Upper lobe of left lung (tissue), 6 donors: ENCODE results near the gene DCANP1. TPM values are rescaled to one million over a fixed set of nuclear protein-coding genes. Genes with fewer than 3 reads are reported as not detected.

ENCODE experiments used
- ATAC-seq, 2 donors: fragments of 200-7000 bp; cut with Tn5 transposase; one replicate each; pipeline ENCODE4 v1.9.1; 2022; ENCODE audit warnings: mild to moderate bottlenecking in 2 of 2, moderate library complexity in 2 of 2; ENCODE audit not compliant: low FRiP score in 2 of 2
- DNase-seq, 2 donors: peaks; one replicate each; pipeline ENCODE4 v3.0.0-alpha.2; 2019 to 2020
- H3K27ac ChIP-seq, 4 donors: fragments of 200-600 bp; sonication (generic); one replicate each; pipeline ENCODE4 v1.5.1; 2016 to 2019
- H3K27me3 ChIP-seq, 4 donors: fragments of 200-600 bp; sonication (generic); one replicate each; pipeline ENCODE4 v1.5.1; 2017 to 2019
- H3K36me3 ChIP-seq, 4 donors: fragments of 200-600 bp; sonication (generic); one replicate each; pipeline ENCODE4 v1.5.1; 2016 to 2019
- H3K4me1 ChIP-seq, 4 donors: fragments of 200-600 bp; sonication (generic); one replicate each; pipeline ENCODE4 v1.5.1; 2018 to 2019
- H3K4me3 ChIP-seq, 4 donors: fragments of 200-600 bp; sonication (generic); one replicate each; pipeline ENCODE4 v1.5.1; 2017 to 2019; ENCODE audit warnings: mild to moderate bottlenecking in 2 of 4, moderate library complexity in 1 of 4
- H3K9me3 ChIP-seq, 4 donors: fragments of 200-600 bp; sonication (generic); one replicate each; pipeline ENCODE4 v1.5.1; 2018 to 2019
- EP300 ChIP-seq, 4 donors: sonication (generic); formaldehyde crosslinking; IDR thresholded peaks; one replicate each; pipeline ENCODE4 v1.5.1; 2017; ENCODE audit warnings: antibody characterized with exemption in 4 of 4, control low read depth in 2 of 4
- POLR2A ChIP-seq, 4 donors: fragments of 450-650 bp; IDR thresholded peaks; one replicate each; pipeline ENCODE4 v1.5.1; 2016 to 2017; ENCODE audit warnings: antibody characterized with exemption in 4 of 4, mild to moderate bottlenecking in 2 of 4
- POLR2AphosphoS5 ChIP-seq, 2 donors: sonication (generic); formaldehyde crosslinking; IDR thresholded peaks; one replicate each; pipeline ENCODE4 v1.5.1; 2017; ENCODE audit warnings: antibody characterized with exemption in 2 of 2
- WGBS, 2 donors: methylation state at CpG; one replicate each; pipeline ENCODE4 v1.1.5; 2017 to 2018; 5-methylcytosine and 5-hydroxymethylcytosine counted together
- total RNA-seq, 6 donors: library from RNA; depleted of rRNA in 4 of 6; stranded (reverse); fragments of >200 nt in 4 of 6; gene quantifications; one replicate each; pipeline versions ENCODE4 v1.1.0 to v1.2.1, GENCODE V29; 2016 to 2021
- TF ChIP-seq, protein P1 (sequence below), 6 experiments: fragments of 450-650 bp in 4 of 6; fragments of 200-600 bp in 2 of 6; sonication (generic) in 2 of 6; IDR thresholded peaks; one replicate each; pipeline ENCODE4 v1.5.1; 2016 to 2019; ENCODE audit warnings: antibody characterized with exemption in 6 of 6
- donor health status: DM: no; HTN: no; CAD: no; lungs with moderate emphysema.
- donor health status: DM: no; HTN: yes; CAD: no; lungs with severe emphysema.

DCANP1 gene
- total RNA-seq, 6 donors from 2014 or later = 0.11 to 1.0 (median 0.27) TPM; not detected in 2

DNA sequence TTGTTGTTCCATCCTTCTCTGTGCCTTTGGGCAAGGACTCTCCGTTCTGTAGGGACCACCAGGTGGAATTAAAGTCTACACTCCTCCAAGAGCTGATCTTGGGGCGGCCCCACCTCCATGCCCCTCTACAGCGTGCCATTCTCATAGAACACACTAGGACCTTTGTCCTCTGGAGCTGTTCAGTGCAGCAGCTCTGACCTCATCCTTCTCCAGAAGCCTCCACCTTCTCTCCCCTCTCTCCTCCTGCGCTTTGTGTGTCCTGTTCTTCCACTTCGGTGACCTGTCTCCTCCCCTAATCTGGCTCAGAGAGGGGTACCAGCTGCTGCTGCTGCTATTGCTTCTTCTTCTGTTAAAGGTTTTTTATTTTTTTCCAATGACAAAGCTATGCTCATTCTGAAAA lies 46.3 kb downstream of the DCANP1 start:
- no peaks in the 10 kb centered on the region for H3K36me3 ChIP-seq
- ATAC-seq = no peak
- H3K9me3 ChIP-seq = no peaks in the 10 kb centered on the region
- no peaks in the 10 kb centered on the region for H3K27me3 ChIP-seq
- 64 to 73% methylated on average over 5 of the region's 5 CpGs for WGBS, 2 donors
- no peak overlapping the region for H3K4me3 ChIP-seq
- peaks cover 22 to 36% (median 26%) of the 10 kb centered on the region in 4 donors for H3K4me1 ChIP-seq
- no peak for DNase-seq
- H3K27ac ChIP-seq = no peak overlapping the region
- TF ChIP-seq POLR2A (IDR thresholded peaks at IDR 0.05) = no peak
- TF ChIP-seq, protein P1, sequence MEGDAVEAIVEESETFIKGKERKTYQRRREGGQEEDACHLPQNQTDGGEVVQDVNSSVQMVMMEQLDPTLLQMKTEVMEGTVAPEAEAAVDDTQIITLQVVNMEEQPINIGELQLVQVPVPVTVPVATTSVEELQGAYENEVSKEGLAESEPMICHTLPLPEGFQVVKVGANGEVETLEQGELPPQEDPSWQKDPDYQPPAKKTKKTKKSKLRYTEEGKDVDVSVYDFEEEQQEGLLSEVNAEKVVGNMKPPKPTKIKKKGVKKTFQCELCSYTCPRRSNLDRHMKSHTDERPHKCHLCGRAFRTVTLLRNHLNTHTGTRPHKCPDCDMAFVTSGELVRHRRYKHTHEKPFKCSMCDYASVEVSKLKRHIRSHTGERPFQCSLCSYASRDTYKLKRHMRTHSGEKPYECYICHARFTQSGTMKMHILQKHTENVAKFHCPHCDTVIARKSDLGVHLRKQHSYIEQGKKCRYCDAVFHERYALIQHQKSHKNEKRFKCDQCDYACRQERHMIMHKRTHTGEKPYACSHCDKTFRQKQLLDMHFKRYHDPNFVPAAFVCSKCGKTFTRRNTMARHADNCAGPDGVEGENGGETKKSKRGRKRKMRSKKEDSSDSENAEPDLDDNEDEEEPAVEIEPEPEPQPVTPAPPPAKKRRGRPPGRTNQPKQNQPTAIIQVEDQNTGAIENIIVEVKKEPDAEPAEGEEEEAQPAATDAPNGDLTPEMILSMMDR (IDR thresholded peaks at IDR 0.05) = no peak
- no peak for TF ChIP-seq POLR2AphosphoS5 (IDR thresholded peaks at IDR 0.05)
- TF ChIP-seq EP300 (IDR thresholded peaks at IDR 0.05) = no peak

DNA sequence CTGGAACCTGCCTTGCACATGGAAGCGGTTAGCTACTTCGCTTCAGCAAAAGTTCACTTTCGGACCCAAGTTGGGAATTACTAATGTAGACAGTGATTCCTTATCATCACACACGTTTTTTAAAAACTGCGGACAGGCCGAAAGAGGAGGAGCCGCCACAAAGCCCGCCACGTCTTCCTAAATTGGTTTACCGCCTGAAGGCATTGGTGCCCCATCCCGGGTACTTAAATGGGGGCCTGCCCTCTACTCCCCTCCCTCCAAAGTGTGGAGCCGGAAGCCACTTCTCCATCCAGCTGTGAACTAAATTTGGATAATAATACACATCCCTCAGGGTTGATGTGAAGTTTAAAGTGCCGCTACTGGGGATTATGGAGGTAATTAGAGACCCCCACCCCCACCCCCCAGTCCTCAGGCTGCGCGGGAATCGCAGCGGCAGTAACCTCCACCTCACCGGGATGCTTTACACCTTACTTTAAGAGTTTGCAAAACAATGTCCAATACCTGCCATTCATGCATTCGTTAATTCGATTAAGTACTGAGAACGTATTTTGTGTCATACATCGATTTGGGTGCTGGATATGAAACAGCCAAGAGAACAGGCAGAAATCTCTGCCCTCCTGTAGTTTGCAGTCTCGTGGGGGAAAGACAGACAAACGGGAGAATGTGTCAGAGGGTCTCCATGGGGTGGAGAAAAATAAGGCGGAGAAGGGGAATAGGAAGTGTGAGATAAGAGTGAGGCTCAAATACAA lies 47.2 kb downstream of the DCANP1 start:
- H3K4me3 ChIP-seq = peak overlapping the region in 3 of 4 donors; percentile 85 to 97 (median 88)
- peaks cover 30 to 45% (median 35%) of the 10 kb centered on the region in 4 donors for H3K4me1 ChIP-seq
- no peaks in the 10 kb centered on the region for H3K9me3 ChIP-seq
- no peaks in the 10 kb centered on the region for H3K27me3 ChIP-seq
- TF ChIP-seq POLR2A (IDR thresholded peaks at IDR 0.05) (no peak), EP300 (IDR thresholded peaks at IDR 0.05) (no peak), POLR2AphosphoS5 (IDR thresholded peaks at IDR 0.05) (no peak)
- TF ChIP-seq, protein P1 (IDR thresholded peaks at IDR 0.05) = no peak
- H3K36me3 ChIP-seq = no peaks in the 10 kb centered on the region
- peak overlapping the region; percentile 88 to 96 (median 89) for H3K27ac ChIP-seq
- DNase-seq = no peak
- WGBS, 2 donors = 39 to 46% methylated on average over 22 to 25 of the region's 25 CpGs
- ATAC-seq = no peak

GRCh38 chr5:135398855-135399793 lies 48.0 kb downstream of the DCANP1 start, which contains the start of gene MACROH2A1:
TSS of gene MACROH2A1 (minus strand) at chr5:135399231. CDS start at chr5:135389093, 10,138 bp downstream.
- TF ChIP-seq EP300 (IDR thresholded peaks at IDR 0.05) (peak in 1 of 4 donors; percentile 40), POLR2AphosphoS5 (IDR thresholded peaks at IDR 0.05) (peak; percentile 82 to 91), POLR2A (IDR thresholded peaks at IDR 0.05) (peak; percentile 41 to 98 (median 83))
- TF ChIP-seq, protein P1 (IDR thresholded peaks at IDR 0.05) = peak in 5 of 6 experiments; percentile 11 to 57 (median 18)
- Histone ChIP-seq H3K27me3 (no peaks in the 10 kb centered on the region), H3K27ac (peak within 1 kb of the TSS; percentile 88 to 96 (median 89)), H3K9me3 (no peaks in the 10 kb centered on the region), H3K4me3 (peak within 1 kb of the TSS; percentile 75 to 97 (median 86)), H3K4me1 (peaks cover 38 to 53% (median 42%) of the 10 kb centered on the region in 4 donors), H3K36me3 (no peaks in the 10 kb centered on the region)
- WGBS, 2 donors = 0 to 1% methylated on average over 4 to 57 of the region's 109 CpGs
- ATAC-seq (peak; percentile 94 to 97), DNase-seq (peak; percentile 93 to 98)

DNA sequence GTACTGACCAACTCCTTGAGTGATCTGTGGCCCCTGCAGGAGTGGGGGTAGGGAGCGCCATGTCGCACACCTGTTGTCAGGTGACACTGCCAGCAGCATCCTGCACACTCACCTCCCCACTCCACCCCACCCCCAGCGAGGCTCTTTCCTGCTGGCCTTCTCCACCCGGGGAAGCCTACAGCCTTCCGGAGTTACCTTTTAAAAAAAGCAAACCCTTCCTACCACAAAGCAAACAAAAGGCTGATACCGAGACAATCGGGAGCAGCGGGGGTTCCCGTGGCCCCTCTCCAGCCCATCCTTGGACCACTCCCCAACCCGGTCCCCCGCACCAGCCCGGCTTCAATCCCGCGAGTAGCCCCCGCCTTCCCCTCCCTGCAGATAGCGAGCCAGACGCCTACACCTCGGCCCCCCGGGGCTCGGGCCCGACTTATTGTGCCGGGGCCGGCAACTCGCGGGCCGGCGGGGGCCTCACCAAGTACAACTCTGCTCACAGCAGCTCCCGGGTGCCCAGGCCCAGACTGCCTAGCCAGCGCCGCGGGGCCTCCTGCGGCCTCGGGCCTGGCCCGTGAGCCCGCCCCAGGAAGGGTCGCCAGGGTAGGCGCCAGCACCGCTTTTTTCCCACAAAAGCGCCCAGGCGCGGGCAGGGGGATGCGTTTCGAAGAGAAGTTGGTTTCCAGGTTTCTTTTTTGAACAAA lies 48.8 kb downstream of the DCANP1 start:
- Histone ChIP-seq H3K4me3 (peak overlapping the region; percentile 75 to 97 (median 86)), H3K4me1 (peaks cover 44 to 61% (median 51%) of the 10 kb centered on the region in 4 donors), H3K9me3 (no peaks in the 10 kb centered on the region), H3K36me3 (no peaks in the 10 kb centered on the region), H3K27me3 (no peaks in the 10 kb centered on the region), H3K27ac (peak overlapping the region; percentile 88 to 96 (median 89))
- DNase-seq = peak; percentile 63 to 89
- peak; percentile 28 to 44 for ATAC-seq
- WGBS, 2 donors = 0 to 1% methylated on average over 16 to 39 of the region's 43 CpGs
- TF ChIP-seq POLR2AphosphoS5 (IDR thresholded peaks at IDR 0.05) (no peak), EP300 (IDR thresholded peaks at IDR 0.05) (no peak), POLR2A (IDR thresholded peaks at IDR 0.05) (peak in 1 of 4 donors; percentile 21)
- TF ChIP-seq, protein P1 (IDR thresholded peaks at IDR 0.05) = no peak
